Calu3 (cell line): ENCODE data around the gene ZNF23. TPM values are rescaled to one million over a fixed set of nuclear protein-coding genes. Genes with fewer than 3 reads are reported as not detected.

Experiments
- BruUV-seq: library from RNA; stranded (reverse); fragments of 400-500 nt; replicated peaks from 2 replicates; lab custom pipeline; 2021; lab: Mats Ljungman, UMichigan
- CTCF ChIA-PET: fragments of 300-600 bp; sonication (Branson Sonifier 250); formaldehyde crosslinking; loops from one replicate; lab custom pipeline; 2022; ENCODE audit warnings: antibody characterized with exemption; lab: Charles Lee
- DNase-seq: peaks from one replicate; pipeline ENCODE4 v3.0.0; 2022
- H3K27ac Mint-ChIP-seq: one replicate; pipeline ENCODE4 v1.8.0; 2022; ENCODE audit warnings: mixed read lengths; ENCODE audit not compliant: unreplicated experiment
- H3K27me3 Mint-ChIP-seq: one replicate; pipeline ENCODE4 v1.8.0; 2022; ENCODE audit warnings: mixed read lengths; ENCODE audit not compliant: unreplicated experiment
- H3K36me3 Mint-ChIP-seq: one replicate; pipeline ENCODE4 v1.8.0; 2022; ENCODE audit warnings: mild to moderate bottlenecking, moderate library complexity, mixed read lengths; ENCODE audit not compliant: insufficient read depth, unreplicated experiment
- H3K4me1 Mint-ChIP-seq: one replicate; pipeline ENCODE4 v1.8.0; 2022; ENCODE audit warnings: mild to moderate bottlenecking, low read depth, mixed read lengths; ENCODE audit not compliant: unreplicated experiment
- H3K4me3 Mint-ChIP-seq: one replicate; pipeline ENCODE4 v1.8.0; 2022; ENCODE audit warnings: mild to moderate bottlenecking, low read depth, moderate library complexity, mixed read lengths; ENCODE audit not compliant: unreplicated experiment
- H3K9me3 Mint-ChIP-seq: one replicate; pipeline ENCODE4 v1.8.0; 2022; ENCODE audit warnings: low read depth, mixed read lengths; ENCODE audit not compliant: unreplicated experiment
- CTCF ChIP-seq: fragments of 200-600 bp; IDR thresholded peaks from one replicate; pipeline ENCODE4 v1.8.0; 2022; ENCODE audit warnings: antibody characterized with exemption; ENCODE audit not compliant: unreplicated experiment
- intact Hi-C: fragments of 100-400 bp; cut with micrococcal nuclease; formaldehyde crosslinking; loops from one replicate; pipeline ENCODE4 v1.10.0; 2022; ENCODE audit not compliant: unreplicated experiment
- total RNA-seq: library from RNA; stranded (reverse); gene quantifications from 2 replicates; pipeline ENCODE4 v1.2.3, GENCODE V29; 2022

The ZNF23 gene
- total RNA-seq, 1 experiment from 2014 or later = 13.3 TPM

- Mint-ChIP-seq H3K36me3 (peaks cover 7% of the 10 kb centered on the region), H3K4me1 (no peaks in the 10 kb centered on the region), H3K9me3 (peaks cover 8% of the 10 kb centered on the region), H3K27me3 (peaks cover 29% of the 10 kb centered on the region), H3K4me3 (no peak within 1 kb of the TSS), H3K27ac (no peak within 1 kb of the TSS)
- BruUV-seq = no TSS peak
- intact Hi-C loops = no loop called here
- CTCF ChIA-PET = interaction anchor here (0.6 kb wide), 1 partner anchor 247 kb away, joined by 7 read pairs; no protein-coding TSS in a partner anchor
- DNase-seq = no peak
- TF ChIP-seq CTCF = no peak
Observed at GRCh38 chr16:71442051-71442440, 20.0 kb downstream of the ZNF23 start, which contains the start of gene TLE7. TLE7 (minus strand) TSS chr16:71442054; CDS start chr16:71433324, 8,730 bp downstream.

GRCh38 chr16:71441348-71442050 lies 20.5 kb downstream of the ZNF23 start:
- CTCF ChIA-PET = no interaction called here
- Mint-ChIP-seq H3K9me3 (peaks cover 8% of the 10 kb centered on the region), H3K4me3 (no peak overlapping the region), H3K27ac (no peak overlapping the region), H3K4me1 (no peaks in the 10 kb centered on the region), H3K36me3 (peaks cover 7% of the 10 kb centered on the region), H3K27me3 (peaks cover 34% of the 10 kb centered on the region)
- BruUV-seq = no TSS peak
- DNase-seq = no peak
- TF ChIP-seq CTCF = peak; percentile 38
- intact Hi-C loops = no loop called here

GRCh38 chr16:71440669-71441347 lies 21.2 kb downstream of the ZNF23 start:
- TF ChIP-seq CTCF = no peak
- Mint-ChIP-seq H3K27me3 (peaks cover 38% of the 10 kb centered on the region), H3K9me3 (peaks cover 6% of the 10 kb centered on the region), H3K4me3 (no peak overlapping the region), H3K4me1 (no peaks in the 10 kb centered on the region), H3K27ac (no peak overlapping the region), H3K36me3 (peaks cover 7% of the 10 kb centered on the region)
- intact Hi-C loops = no loop called here
- no TSS peak for BruUV-seq
- CTCF ChIA-PET = no interaction called here
- DNase-seq = no peak

GRCh38 chr16:71439523-71439922 lies 22.5 kb downstream of the ZNF23 start:
- no peak overlapping the region for H3K27ac Mint-ChIP-seq
- H3K36me3 Mint-ChIP-seq = peaks cover 7% of the 10 kb centered on the region
- BruUV-seq = no TSS peak
- no peak overlapping the region for H3K4me3 Mint-ChIP-seq
- CTCF ChIA-PET = interaction anchor here (0.6 to 1.3 kb wide), 4 partner anchors 17 to 113 kb away, joined by 3 to 4 read pairs (median 3); no protein-coding TSS in a partner anchor
- H3K9me3 Mint-ChIP-seq = peaks cover 5% of the 10 kb centered on the region
- no peak for TF ChIP-seq CTCF
- intact Hi-C loops = no loop called here
- peaks cover 38% of the 10 kb centered on the region for H3K27me3 Mint-ChIP-seq
- no peaks in the 10 kb centered on the region for H3K4me1 Mint-ChIP-seq
- no peak for DNase-seq
